Activated T-helper 1 cell treated with anti-CD3 and anti-CD28 coated beads, Interleukin-12 subunit alpha, Interleukin-12 subunit beta, Interleukin-2, Interleukin-4 antibody, amounts not matched to agents 30 ng/mL and 10 ng/mL and 1 ng/mL, durations not matched to agents 14 hours and 24 hours and 36 hours (primary cell): ENCODE measurements around the gene NRP1. TPM values are rescaled to one million over a fixed set of nuclear protein-coding genes. Genes with fewer than 3 reads are reported as not detected.
A peak's percentile ranks its signal among the peaks of the same experiment; 100 is the strongest.

Experiments
- DNase-seq: peaks from one replicate; pipeline ENCODE4 v3.0.0; 2021; ENCODE audit warnings: low spot score
- H3K27ac Mint-ChIP-seq: one replicate; pipeline ENCODE4 v1.8.0; 2021; ENCODE audit warnings: mild to moderate bottlenecking, mixed read lengths
- H3K27me3 Mint-ChIP-seq: one replicate; pipeline ENCODE4 v1.8.0; 2022; ENCODE audit warnings: mild to moderate bottlenecking, moderate library complexity, mixed read lengths; ENCODE audit not compliant: insufficient read depth
- H3K36me3 Mint-ChIP-seq: one replicate; pipeline ENCODE4 v1.8.0; 2021; ENCODE audit warnings: low read depth, mixed read lengths
- H3K4me1 Mint-ChIP-seq: one replicate; pipeline ENCODE4 v1.8.0; 2021; ENCODE audit warnings: low read depth, mixed read lengths
- H3K4me3 Mint-ChIP-seq: one replicate; pipeline ENCODE4 v1.8.0; 2021; ENCODE audit warnings: mild to moderate bottlenecking, moderate library complexity, mixed read lengths
- H3K9me3 Mint-ChIP-seq: one replicate; pipeline ENCODE4 v1.8.0; 2021; ENCODE audit warnings: mixed read lengths
- intact Hi-C: fragments of 100-400 bp; cut with micrococcal nuclease; formaldehyde crosslinking; loops from one replicate; pipeline ENCODE4 v1.15.1; 2024
- total RNA-seq: library from RNA; stranded (reverse); gene quantifications from 2 replicates; pipeline ENCODE4 v1.2.3, GENCODE V29; 2022

NRP1 gene
- total RNA-seq, 1 donor from 2014 or later = 1.2 TPM

GRCh38 chr10:33256458-33256857 is 78.0 kb downstream of the NRP1 start:
- no peak overlapping the region for H3K4me3 Mint-ChIP-seq
- no peaks in the 10 kb centered on the region for H3K9me3 Mint-ChIP-seq
- no peak for DNase-seq
- peaks cover 21% of the 10 kb centered on the region for H3K4me1 Mint-ChIP-seq
- H3K36me3 Mint-ChIP-seq = peaks cover 3% of the 10 kb centered on the region
- no peak overlapping the region for H3K27ac Mint-ChIP-seq
- intact Hi-C loops = loop anchor here (10.0 kb wide), 2 partner anchors 812 to 1012 kb away; partner anchors contain the start of gene CCDC7
- peaks cover 21% of the 10 kb centered on the region for H3K27me3 Mint-ChIP-seq

GRCh38 chr10:33254556-33255160 is 79.8 kb downstream of the NRP1 start:
- intact Hi-C loops = loop anchor here (5.0 to 10.0 kb wide), 4 partner anchors 62 to 1028 kb away; partner anchors contain the start of gene CCDC7
- H3K4me3 Mint-ChIP-seq = no peak overlapping the region
- no peak for DNase-seq
- peaks cover 10% of the 10 kb centered on the region for H3K9me3 Mint-ChIP-seq
- no peak overlapping the region for H3K27ac Mint-ChIP-seq
- H3K4me1 Mint-ChIP-seq = peaks cover 38% of the 10 kb centered on the region
- peaks cover 4% of the 10 kb centered on the region for H3K36me3 Mint-ChIP-seq
- peaks cover 19% of the 10 kb centered on the region for H3K27me3 Mint-ChIP-seq

- H3K27me3 Mint-ChIP-seq = peaks cover 17% of the 10 kb centered on the region
- no peak overlapping the region for H3K27ac Mint-ChIP-seq
- H3K9me3 Mint-ChIP-seq = peaks cover 10% of the 10 kb centered on the region
- no peak for DNase-seq
- H3K4me1 Mint-ChIP-seq = peaks cover 51% of the 10 kb centered on the region
- intact Hi-C loops = loop anchor here (1.0 to 10.0 kb wide), 6 partner anchors 61 to 1029 kb away; partner anchors contain the start of gene CCDC7
- H3K36me3 Mint-ChIP-seq = peaks cover 4% of the 10 kb centered on the region
- H3K4me3 Mint-ChIP-seq = no peak overlapping the region
Measured at GRCh38 chr10:33253411-33253810, 81.1 kb downstream of the NRP1 start.

- peaks cover 4% of the 10 kb centered on the region for H3K36me3 Mint-ChIP-seq
- intact Hi-C loops = loop anchor here (1.0 to 10.0 kb wide), 7 partner anchors 13 to 1030 kb away; partner anchors contain the start of gene CCDC7
- no peak for DNase-seq
- peak overlapping the region; percentile 85 for H3K27ac Mint-ChIP-seq
- H3K27me3 Mint-ChIP-seq = peaks cover 14% of the 10 kb centered on the region
- peaks cover 57% of the 10 kb centered on the region for H3K4me1 Mint-ChIP-seq
- peak overlapping the region; percentile 32 for H3K4me3 Mint-ChIP-seq
- peaks cover 10% of the 10 kb centered on the region for H3K9me3 Mint-ChIP-seq
Measured at GRCh38 chr10:33252794-33253203, 81.7 kb downstream of the NRP1 start.

GRCh38 chr10:33252324-33252723 is 82.1 kb downstream of the NRP1 start:
- Mint-ChIP-seq H3K36me3 (peaks cover 4% of the 10 kb centered on the region), H3K27me3 (peaks cover 15% of the 10 kb centered on the region), H3K4me1 (peaks cover 58% of the 10 kb centered on the region), H3K9me3 (peaks cover 10% of the 10 kb centered on the region), H3K4me3 (peak overlapping the region; percentile 32), H3K27ac (peak overlapping the region; percentile 85)
- no peak for DNase-seq
- intact Hi-C loops = loop anchor here (1.0 to 10.0 kb wide), 6 partner anchors 13 to 1030 kb away; partner anchors contain the start of gene CCDC7

GRCh38 chr10:33249659-33250345 is 84.7 kb downstream of the NRP1 start:
- intact Hi-C loops = loop anchor here (2.0 to 10.0 kb wide), 9 partner anchors 35 to 1032 kb away; partner anchors contain the start of genes CCDC7 and NRP1
- peaks cover 8% of the 10 kb centered on the region for H3K36me3 Mint-ChIP-seq
- H3K4me1 Mint-ChIP-seq = peaks cover 68% of the 10 kb centered on the region
- H3K9me3 Mint-ChIP-seq = peaks cover 10% of the 10 kb centered on the region
- peak overlapping the region; percentile 37 for H3K4me3 Mint-ChIP-seq
- peaks cover 23% of the 10 kb centered on the region for H3K27me3 Mint-ChIP-seq
- no peak for DNase-seq
- H3K27ac Mint-ChIP-seq = peak overlapping the region; percentile 54

- peak overlapping the region; percentile 54 for H3K27ac Mint-ChIP-seq
- H3K27me3 Mint-ChIP-seq = peaks cover 29% of the 10 kb centered on the region
- peaks cover 8% of the 10 kb centered on the region for H3K36me3 Mint-ChIP-seq
- peaks cover 74% of the 10 kb centered on the region for H3K4me1 Mint-ChIP-seq
- intact Hi-C loops = loop anchor here (2.0 to 5.0 kb wide), 5 partner anchors 34 to 128 kb away; partner anchors contain the start of gene NRP1
- DNase-seq = no peak
- H3K9me3 Mint-ChIP-seq = peaks cover 10% of the 10 kb centered on the region
- peak overlapping the region; percentile 37 for H3K4me3 Mint-ChIP-seq
Measured at GRCh38 chr10:33249137-33249536, 85.3 kb downstream of the NRP1 start.

- DNase-seq = peak; percentile 47
- intact Hi-C loops = loop anchor here (1.0 to 5.0 kb wide), 7 partner anchors 16 to 289 kb away; partner anchors contain the start of gene NRP1
- Mint-ChIP-seq H3K27ac (peak overlapping the region; percentile 54), H3K4me3 (peak overlapping the region; percentile 37), H3K9me3 (peaks cover 10% of the 10 kb centered on the region), H3K4me1 (peaks cover 75% of the 10 kb centered on the region), H3K27me3 (peaks cover 33% of the 10 kb centered on the region), H3K36me3 (peaks cover 8% of the 10 kb centered on the region)
Measured at GRCh38 chr10:33248638-33249037, 85.8 kb downstream of the NRP1 start.

GRCh38 chr10:33247221-33247922 is 87.1 kb downstream of the NRP1 start:
- DNase-seq = no peak
- Mint-ChIP-seq H3K4me1 (peaks cover 62% of the 10 kb centered on the region), H3K36me3 (peaks cover 5% of the 10 kb centered on the region), H3K27me3 (peaks cover 34% of the 10 kb centered on the region), H3K27ac (no peak overlapping the region), H3K9me3 (peaks cover 10% of the 10 kb centered on the region), H3K4me3 (no peak overlapping the region)
- intact Hi-C loops = loop anchor here (5.0 kb wide), 2 partner anchors 85 to 130 kb away; partner anchors contain the start of gene NRP1

GRCh38 chr10:33245343-33245742 is 89.1 kb downstream of the NRP1 start:
- intact Hi-C loops = loop anchor here (5.0 kb wide), 2 partner anchors 87 to 132 kb away; partner anchors contain the start of gene NRP1
- H3K36me3 Mint-ChIP-seq = peaks cover 3% of the 10 kb centered on the region
- H3K27me3 Mint-ChIP-seq = peaks cover 40% of the 10 kb centered on the region
- H3K4me3 Mint-ChIP-seq = no peak overlapping the region
- no peak overlapping the region for H3K27ac Mint-ChIP-seq
- no peaks in the 10 kb centered on the region for H3K9me3 Mint-ChIP-seq
- no peak for DNase-seq
- peaks cover 46% of the 10 kb centered on the region for H3K4me1 Mint-ChIP-seq

GRCh38 chr10:33244354-33244967 is 90.0 kb downstream of the NRP1 start:
- H3K4me3 Mint-ChIP-seq = no peak overlapping the region
- H3K27me3 Mint-ChIP-seq = peaks cover 44% of the 10 kb centered on the region

GRCh38 chr10:33243703-33244102 is 90.8 kb downstream of the NRP1 start:
- Mint-ChIP-seq H3K27me3 (peaks cover 44% of the 10 kb centered on the region), H3K4me3 (no peak overlapping the region), H3K9me3 (no peaks in the 10 kb centered on the region), H3K36me3 (peaks cover 3% of the 10 kb centered on the region), H3K4me1 (peaks cover 29% of the 10 kb centered on the region), H3K27ac (no peak overlapping the region)
- intact Hi-C loops = no loop called here
- no peak for DNase-seq

More at GRCh38 chr10:33244354-33244967, 90.0 kb downstream of the NRP1 start:
- intact Hi-C loops = no loop called here
- Mint-ChIP-seq H3K4me1 (peaks cover 37% of the 10 kb centered on the region), H3K27ac (no peak overlapping the region), H3K9me3 (no peaks in the 10 kb centered on the region), H3K36me3 (peaks cover 3% of the 10 kb centered on the region)
- no peak for DNase-seq
